HG02943 (cell line): Measurements from ENCODE around the gene EFS.
"Not testable (repeated sequence)": the region's sequence is repeated elsewhere in the genome, so short reads cannot be mapped to it uniquely, and the experiment has no call there.

Source experiments
- ATAC-seq: cut with Tn5 transposase; IDR thresholded peaks from one replicate; pipeline ENCODE4 v1.9.1; 2021; ENCODE audit warnings: mild to moderate bottlenecking, low read depth, moderate library complexity; ENCODE audit not compliant: unreplicated experiment

Gene EFS

DNA sequence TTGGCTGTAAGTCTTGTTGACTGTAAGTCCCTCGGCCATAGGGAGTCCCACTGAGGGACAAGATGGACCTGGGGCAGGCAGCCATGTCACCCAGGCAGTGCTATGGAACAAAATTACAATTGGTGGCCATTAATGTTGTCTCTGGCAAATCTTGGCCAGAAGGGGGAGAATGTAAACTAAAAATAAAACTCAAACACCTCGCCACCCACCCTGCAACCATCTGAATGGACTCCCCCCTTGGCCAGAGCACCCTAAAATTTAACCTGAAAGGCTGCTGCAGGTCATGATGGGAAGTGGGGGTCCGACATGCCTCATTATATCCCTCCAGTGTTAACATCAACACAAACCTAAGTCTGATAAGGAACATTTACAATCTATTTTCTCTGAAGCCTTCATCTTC, 20.5 kb downstream of the EFS start:
- ATAC-seq, result no peak

DNA sequence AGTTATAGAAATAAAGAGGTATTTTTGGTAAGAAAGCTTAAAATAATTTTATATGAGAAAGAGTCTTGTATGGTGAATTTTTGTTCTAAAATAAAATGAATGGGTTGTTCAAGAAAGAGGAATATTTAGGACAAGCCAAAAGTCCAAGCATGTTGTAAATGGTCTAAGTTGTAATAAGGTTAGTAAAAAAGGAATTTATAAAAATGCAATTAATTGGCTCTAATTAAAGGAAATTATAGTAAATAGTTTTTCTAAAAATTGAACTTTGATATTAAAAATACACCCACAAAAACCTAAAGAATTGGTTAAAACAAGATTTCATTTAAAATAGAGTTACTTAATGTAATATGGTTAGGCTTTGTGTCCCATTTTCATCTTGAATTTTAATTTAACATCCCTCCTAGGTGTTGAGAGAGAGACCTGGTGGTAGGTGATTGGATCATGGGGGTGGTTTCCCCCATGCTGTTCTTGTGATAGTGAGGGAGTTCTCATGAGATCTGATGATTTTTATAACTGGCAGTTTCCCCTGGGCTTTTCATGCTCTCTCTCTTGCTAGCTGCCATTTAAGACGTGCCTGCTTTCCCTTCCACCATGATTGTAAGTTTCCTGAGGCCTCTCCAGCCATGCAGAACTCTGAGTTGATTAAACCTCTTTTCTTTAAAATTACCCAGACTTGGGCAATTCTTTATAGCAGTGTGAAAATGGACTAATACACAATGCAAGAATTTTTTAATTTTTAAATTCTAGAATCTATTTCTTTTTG, 25.3 kb downstream of the EFS start:
- no peak for ATAC-seq

DNA sequence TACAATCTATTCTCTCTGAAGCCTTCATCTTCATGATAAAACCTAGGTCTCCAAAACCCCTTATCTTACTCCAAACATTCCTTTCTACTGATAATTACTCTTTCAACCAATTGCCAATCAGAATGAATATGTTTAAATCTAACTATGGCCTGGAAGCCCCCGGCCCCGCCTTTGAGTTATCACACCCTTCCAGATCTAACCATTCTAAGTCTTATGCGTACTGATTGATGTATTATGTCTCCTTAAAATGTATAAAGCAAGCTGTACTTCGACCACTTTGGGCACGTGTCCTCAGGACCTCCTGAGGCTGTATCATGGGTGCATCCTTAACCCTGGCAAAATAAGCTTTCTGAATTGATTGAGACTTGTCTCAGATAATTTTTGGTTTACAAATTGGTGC, 29.3 kb downstream of the EFS start:
- ATAC-seq, result no peak

DNA sequence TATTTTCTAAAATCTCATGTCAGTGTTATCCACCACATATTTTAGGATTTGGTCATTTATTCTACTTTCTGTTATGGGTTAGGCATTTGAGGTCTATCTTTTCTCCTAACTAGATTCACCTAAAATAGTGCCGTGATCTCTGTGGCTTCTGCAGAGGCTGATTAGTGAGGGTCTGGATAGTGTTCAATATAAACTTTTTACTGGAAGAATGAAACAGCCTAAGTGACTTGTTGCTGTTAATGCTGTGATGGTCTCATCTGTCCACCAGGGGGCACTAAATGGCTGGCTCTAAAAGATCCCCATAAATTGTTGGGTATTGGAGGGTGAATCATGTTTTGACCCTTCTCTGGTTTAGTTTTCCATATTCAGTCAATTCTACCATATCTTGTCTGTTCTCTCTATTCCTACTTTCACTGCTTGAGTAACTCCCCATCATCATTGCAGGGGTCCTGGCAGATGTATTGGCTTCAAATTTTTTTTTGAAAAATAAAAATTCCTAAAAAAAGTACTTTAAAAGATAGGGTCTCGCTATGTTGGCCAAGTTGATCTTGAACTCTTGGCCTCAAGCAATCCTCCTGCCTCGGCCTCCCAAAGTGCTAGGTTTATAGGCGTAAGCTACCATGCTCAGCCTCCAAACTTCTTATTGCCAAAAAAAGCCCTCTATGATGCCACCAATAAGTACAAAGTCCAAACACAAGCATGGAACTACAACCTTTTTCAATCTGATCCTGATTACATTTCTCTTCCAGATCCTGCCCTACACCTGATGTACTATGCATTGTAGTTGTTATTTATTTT, 36.8 kb downstream of the EFS start:
- no peak for ATAC-seq

DNA sequence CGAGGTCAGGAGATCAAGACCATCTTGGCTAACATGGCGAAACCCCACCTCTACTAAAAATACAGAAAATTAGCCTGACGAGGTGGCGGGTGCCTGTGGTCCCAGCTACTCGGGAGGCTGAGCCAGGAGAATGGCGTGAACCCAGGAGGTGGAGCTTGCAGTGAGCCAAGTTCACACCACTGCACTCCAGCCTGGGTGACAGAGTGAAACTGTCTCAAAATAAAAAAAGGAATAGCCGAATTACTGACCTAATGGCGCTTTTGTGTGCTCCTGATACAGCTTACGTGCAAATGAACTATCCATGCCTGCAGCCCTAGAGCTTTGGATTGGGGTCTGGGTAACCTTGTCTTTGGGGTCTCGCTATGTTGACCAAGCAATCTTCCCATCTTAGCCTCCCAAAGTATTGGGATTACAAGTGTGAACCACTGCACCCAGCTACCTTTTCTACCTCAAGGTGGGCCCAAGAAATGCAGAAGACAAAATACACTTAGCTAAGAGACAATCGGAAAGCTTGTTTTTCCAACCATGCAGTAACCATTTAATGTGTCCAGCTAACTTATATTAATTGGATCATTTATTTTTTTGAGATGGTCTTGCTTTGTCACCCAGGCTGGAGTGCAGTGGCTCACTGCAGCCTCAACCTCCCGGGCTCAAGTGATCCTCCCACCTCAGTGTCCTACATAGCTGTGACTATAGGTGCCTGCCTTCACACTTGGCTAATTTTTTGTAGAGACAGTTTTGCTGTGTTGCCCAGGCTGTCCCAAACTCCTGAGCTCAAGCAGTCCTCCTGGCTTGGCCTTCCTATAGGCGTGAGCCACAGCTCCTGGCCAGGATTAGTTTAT, 38.3 kb downstream of the EFS start:
- ATAC-seq, result no peak

DNA sequence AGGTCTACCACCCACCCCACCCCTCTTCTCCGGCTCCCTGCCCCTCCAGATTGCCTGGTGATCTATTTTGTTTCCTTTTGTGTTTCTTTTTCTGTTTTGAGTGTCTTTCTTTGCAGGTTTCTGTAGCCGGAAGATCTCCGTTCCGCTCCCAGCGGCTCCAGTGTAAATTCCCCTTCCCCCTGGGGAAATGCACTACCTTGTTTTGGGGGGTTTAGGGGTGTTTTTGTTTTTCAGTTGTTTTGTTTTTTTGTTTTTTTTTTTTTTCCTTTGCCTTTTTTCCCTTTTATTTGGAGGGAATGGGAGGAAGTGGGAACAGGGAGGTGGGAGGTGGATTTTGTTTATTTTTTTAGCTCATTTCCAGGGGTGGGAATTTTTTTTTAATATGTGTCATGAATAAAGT, 39.2 kb downstream of the EFS start:
- ATAC-seq, result not testable (repeated sequence)

DNA sequence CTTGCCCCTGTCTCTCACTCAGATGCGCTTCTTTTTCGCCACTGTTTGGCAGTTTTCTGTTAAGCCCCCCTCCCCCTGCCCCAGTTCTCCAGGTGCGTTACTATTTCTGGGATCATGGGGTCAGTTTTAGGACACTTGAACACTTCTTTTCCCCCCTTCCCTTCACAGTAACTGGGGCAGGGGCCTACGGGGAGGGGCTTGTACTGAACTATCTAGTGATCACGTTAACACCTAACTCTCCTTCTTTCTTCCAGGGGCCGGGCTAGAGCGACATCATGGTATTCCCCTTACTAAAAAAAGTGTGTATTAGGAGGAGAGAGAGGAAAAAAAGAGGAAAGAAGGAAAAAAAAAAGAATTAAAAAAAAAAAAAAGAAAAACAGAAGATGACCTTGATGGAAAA, 40.0 kb downstream of the EFS start:
- no peak for ATAC-seq

DNA sequence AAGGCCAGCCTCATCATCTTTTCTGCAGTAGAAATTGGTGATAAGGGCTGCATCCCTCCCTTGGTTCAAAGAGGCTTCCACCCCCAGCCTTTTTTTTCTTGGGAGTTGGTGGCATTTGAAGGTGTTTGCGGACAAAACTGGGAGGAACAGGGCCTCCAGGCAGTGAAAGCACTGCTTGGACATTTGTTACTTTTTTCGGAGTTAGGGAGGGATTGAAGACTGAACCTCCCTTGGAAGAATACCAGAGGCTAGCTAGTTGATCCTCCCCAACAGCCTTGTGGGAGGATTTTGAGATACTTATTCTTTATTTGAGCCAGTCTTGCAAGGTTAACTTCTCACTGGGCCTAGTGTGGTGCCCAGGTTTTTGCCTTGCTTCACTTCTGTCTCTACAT, 40.5 kb downstream of the EFS start:
- no peak for ATAC-seq

DNA sequence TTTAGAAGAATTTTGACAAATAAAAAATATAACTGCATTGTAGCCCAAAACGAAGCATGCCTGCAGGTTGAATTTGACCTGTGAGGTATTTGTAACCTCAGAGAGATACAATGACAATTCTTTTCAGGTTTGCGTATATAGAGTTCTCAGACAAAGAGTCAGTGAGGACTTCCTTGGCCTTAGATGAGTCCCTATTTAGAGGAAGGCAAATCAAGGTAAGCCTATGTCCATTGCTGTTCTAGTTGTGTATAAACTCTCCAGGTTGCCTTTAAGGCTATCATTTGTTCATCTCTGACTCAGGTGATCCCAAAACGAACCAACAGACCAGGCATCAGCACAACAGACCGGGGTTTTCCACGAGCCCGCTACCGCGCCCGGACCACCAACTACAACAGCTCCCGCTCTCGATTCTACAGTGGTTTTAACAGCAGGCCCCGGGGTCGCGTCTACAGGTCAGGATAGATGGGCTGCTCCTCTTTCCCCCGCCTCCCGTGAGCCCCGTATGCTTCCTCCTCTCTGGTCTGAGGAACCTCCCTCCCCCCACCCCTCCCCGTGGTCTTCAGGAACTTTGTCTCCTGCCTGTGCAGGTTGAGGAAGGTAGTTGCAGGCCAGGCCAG, 41.0 kb downstream of the EFS start:
- no peak for ATAC-seq

DNA sequence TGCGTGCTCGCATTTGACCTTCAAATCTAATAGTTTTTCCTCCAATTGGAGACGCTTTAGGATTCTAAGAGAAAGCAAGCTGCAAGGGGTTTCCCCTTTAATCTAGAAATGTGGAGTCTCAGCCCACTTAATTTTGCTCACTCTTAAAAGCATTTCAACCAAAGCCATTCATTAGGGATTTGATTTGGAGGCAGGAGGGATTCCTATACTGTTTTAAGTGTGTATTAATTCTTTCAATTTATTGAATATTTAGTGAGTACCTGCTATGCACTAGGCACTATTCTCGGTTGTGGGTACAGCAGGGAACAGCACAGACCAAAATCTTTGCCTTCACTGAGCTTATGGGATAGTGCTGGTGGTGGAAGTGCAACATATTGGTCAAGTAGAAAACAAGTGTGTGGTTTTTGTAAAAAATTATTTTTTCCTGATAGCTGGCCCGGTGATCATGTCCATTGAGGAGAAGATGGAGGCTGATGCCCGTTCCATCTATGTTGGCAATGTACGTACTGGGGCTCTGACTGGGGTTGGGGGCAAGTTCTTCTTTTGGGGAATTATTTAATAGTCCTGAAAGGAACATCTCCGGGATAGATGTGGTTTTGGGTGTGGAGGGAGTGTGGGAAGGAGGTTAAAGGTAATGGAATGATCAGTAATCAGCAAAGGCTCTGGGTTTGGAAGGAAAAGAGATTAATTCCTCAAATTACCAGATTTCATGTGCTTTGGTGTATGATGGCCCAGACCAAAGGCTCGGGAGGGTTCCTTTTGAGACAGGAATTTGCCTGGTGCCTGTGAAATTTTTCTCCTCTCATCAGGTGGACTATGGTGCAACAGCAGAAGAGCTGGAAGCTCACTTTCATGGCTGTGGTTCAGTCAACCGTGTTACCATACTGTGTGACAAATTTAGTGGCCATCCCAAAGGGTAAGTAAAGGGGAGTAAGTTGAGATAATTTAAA, 42.1 kb downstream of the EFS start:
- ATAC-seq, result no peak

DNA sequence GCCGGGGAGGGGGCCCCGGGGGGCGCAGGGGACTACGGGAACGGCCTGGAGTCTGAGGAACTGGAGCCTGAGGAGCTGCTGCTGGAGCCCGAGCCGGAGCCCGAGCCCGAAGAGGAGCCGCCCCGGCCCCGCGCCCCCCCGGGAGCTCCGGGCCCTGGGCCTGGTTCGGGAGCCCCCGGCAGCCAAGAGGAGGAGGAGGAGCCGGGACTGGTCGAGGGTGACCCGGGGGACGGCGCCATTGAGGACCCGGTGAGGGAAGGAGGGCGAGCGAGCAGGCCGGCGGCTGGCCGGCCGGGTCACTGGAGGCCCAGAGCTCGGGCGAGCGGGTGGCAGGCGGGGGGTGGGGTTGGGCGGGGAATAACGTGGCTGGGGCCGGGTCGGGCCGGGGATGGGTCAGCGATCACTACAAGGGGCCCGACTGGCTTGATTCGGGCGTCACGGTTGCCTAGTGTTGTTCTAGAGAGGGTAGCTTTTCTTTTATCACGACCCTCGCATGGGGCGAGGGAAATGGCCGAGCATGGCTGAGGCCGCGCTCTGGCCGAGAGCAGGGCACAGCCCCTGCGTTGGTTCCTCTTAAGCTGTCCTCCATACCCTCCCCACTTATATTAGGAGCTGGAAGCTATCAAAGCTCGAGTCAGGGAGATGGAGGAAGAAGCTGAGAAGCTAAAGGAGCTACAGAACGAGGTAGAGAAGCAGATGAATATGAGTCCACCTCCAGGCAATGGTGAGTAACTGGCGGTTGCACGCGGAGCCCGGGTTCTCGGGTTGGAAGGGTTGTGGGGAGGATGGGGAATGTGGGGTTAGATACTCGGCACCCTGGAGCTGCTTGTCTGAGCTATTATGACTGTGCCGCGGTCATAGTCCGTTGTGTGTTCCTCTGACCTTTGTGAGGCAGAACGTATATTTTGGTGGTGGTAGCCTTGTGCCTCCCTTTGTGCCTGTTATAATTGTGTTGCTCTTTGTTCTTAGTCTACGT, 43.1 kb downstream of the EFS start:
- ATAC-seq, result peak; percentile 8

DNA sequence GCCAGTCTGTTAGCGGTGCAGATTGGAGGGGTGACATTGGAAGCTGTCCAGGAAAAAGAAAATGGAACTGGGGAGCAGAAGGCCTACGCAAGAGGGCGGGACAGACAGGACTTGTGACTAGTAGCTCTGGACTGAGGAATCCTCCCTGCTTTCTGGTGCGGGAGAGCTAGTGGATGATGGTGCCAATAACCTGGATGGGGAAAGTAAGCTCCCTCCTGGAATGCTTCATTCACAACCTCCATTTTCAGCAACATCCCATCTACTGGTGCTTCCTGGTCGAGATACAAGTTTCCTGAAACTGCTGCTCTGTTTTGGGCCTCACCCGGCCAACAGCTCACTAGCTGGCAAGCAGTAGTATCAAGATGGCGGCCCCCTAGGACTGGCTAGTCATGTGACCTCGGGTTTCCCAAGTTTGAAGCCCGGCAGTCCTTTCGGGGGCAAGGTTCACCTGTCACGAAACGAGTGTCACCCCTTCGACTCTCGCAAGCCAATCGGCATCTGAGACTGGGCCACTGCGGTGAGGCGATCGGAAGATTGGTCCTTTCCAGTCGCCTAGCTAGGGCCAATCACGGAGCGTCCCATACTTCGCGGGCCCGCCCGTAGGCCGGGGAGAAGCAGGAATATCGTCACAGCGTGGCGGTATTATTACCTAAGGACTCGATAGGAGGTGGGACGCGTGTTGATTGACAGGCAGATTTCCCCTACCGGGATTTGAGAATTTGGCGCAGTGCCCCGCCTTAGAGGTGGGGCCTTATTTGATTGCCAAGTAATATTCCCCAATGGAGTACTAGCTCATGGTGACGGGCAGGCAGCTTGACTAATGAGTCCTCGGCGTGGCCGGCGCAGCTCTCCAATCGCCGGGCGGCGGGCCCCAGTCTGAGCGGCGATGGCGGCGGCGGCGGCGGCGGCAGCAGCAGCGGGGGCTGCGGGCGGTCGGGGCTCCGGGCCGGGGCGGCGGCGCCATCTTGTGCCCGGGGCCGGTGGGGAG, 44.1 kb downstream of the EFS start, which contains the start of gene PABPN1:
TSS of gene PABPN1 (plus strand) at position 874 of the 988 bp plus-strand sequence. CDS start at position 887, 13 bp downstream.
- ATAC-seq, result peak; percentile 87

DNA sequence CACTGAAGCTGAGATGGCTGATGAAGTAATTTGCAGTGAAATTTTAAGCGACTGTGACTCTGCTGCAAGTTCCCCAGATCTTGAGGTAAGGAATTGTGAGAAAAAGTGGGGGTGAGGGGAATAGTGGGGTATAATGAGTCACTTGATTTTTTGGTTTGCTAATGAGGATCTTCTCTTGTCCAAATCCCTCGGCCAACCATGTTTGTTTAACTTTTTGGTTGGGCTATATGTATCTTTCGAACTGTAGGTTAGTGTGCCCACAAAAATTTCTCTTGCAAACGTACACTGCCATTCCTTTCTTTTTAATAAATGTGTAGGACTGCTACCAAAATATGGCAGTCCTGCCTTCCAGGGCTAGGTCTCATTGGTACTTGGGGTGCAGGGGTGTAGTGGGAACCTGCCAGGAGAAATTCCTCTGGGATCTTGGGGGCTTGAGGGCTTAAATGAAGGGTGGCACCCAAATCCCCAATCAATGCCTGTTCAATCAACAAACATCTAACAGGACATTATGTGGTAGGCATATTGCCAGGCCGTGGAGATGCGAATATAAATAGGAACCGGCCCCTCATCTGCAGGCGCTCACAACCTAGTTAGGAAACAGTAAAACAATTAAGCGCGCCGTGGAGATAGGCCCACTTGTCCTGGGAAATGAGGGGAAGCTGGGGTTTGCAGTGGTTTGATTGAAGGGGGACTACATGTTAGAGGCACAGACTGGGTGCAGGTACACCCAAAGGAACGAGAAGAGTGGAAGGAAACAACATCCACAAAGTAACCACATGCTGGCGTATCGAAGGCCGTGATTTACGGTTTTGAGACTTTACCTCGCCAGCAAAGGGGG, 45.0 kb downstream of the EFS start:
- no peak for ATAC-seq

DNA sequence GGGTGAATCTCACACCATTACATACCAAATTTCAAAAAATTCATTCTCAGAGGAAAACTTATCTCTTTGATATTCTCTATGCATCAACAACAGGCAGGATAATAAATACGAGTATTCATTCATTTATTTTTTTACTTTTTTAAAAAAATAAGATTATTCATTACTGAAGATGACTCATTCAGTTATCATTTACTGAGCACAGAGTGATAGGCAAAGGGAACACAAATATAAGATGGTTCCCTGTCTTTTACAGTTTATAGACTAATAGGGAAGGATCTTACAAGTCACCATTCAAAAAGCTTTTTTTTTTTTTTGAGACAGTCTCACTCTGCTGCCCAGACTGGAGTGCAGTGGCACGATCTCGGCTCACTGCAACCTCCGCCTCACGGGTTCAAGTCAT, 48.7 kb downstream of the EFS start:
- ATAC-seq, result no peak

DNA sequence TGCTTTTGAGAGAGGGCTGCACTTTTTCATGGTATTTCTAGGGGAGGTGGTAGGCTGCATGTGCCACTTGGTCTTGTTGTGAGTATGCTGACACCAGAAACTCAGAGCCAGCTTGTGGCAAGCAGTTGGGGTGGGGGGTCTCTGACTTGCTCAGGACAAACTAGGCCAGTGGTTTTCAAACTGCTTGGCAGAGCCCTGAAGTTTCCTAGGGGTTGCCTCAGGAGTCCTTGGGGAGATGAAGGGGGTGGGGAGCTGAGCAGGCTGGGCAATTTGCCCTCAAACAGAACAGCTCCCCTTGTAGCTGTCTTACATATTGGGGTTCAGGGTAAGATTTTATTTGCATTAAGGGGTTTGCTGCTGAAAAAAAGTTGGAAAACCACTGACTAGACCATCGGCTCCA, 54.4 kb downstream of the EFS start:
- no peak for ATAC-seq

DNA sequence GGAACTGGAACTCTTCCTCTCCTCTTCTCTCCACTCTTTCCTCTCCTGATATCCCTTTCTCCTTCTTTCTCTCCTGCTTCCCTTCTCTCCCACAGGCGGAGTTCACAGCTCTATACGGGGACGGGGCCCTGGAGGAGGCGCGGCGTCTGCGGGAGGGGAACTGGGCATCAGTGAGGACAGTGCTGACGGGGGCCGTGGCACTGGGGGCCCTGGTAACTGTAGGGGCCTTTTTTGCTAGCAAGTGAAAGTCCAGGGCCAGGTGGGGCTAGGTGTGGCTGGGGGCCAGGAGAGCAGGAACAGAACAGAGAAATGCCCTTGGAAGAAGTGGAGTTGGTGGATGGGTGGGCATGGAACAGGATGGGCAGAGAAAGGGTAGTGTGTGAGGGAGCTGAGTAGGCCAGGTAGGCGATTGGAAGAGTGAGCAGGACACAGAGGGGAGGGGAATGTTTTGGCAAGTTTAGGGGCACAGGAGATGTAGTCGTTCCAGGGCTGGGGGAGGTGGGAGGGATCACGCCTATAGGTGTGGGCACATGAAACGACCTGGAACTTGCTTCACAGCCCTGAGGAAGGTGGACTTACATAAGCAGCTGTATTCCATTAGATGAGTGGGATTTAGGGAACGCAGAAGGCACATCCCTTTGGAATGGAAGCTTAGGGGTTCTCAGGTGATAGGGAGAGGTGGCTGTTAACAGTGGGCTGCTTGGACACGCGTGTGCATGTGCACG, 56.1 kb downstream of the EFS start:
- no peak for ATAC-seq
